IPS-11a (cell line): Measurements from ENCODE around the gene NFIX.

Source experiments
- H3K4me3 ChIP-seq: one replicate; pipeline ENCODE4 v1.5.1; 2013; ENCODE audit warnings: low read depth, low read length, control low read depth

The NFIX gene

DNA sequence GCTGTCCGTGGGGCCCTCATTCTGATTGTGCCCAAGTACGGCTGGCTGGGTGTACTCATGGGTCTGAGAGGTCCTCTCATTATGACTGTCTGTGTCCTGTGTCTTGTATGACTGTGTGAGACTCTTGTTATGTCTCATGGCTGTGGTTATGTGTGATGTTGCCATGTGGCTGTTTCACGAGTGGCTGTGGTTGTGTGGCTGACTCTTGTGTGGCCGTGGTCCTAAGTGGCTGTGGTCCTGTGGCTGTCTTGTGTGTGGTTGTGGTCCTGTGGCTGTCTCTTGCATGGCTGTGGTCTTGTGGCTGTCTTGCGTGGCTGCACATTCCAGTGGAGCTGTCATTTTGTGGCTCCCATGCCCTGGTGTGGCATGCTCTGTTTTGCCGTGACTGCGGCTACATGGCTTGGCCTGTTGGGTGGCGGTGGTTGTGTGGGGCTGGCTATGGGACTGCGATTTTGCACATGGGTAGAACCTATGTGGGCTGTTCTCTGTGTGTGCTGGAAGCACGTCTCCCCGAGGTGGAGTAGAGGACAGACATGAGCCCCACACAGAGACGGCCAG lies 104.8 kb downstream of the NFIX start:
- H3K4me3 ChIP-seq: no peak overlapping the region

DNA sequence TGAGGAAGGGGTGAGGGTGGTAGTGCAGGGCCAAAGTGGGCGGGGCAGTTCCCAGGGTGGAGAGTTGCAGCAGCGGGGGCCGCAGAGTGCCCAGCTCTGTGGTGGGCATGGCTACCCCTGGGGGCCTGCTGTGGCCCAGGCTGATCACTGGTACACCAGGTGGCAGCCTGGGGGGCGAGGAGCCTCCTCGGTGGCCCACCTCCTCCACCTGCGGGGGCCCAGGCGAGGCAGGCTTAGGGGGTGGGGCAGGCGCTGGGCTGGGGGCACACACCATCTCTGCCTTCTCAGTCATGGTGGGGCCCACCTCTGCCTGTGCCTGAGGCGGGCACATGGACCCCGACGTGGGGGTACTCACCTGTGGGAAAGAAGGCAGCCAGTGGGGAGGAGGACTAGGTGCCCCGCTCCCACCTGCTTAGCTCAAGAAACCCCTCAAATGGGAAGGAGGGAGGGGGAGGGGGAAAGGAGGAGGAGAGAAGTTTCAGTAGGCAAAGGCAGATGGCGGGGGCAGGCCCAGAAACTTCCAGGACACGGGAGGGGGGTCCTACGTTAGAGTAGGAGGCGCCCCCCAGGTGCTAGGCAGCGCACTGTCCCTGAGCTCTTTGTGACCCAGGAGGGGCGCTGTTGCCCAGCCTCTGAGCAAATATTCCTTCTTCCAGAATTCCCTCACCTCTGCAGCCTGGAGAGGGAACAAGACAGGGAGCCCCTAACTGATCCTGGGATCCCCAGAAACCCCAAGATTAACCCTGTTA lies 105.7 kb downstream of the NFIX start:
- no peak overlapping the region for H3K4me3 ChIP-seq

DNA sequence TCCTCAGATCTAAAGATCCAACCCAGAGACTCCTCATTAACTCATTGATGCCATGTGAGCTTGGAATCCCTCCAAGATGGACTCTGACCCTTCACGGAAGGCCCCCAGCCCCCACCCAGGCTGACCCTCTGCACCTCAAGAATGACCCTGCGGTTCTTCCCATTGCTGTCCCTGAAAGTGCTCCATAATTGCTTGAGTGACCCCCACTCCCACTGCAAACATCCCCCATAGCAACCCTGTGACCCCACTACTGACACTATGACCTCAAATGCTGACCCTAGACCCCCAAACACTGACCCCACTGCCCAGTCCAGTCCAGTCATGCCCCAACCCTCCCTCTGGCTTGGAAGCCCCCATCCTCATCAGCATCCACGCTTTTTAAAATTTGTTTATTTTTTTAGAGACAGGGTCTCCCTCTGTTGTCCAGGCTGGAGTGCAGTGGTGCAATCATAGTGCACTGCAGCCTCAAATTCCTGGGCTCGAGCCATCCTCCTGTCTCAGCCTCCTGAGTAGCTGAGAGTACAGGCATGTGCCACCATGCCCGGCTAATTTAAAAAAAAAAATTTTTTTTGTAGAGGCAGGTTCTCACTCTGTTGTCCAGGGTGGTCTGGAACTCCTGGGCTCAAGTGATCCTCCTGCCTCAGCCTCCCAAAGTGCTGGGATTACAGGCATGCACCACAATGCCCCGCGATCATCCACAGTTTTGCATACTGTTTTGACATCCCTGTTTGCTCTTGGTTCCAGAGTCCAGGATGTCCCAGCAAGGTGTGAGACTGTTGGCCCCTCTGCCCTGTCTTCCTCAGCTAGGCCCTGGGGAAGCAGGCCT lies 106.5 kb downstream of the NFIX start:
- no peak overlapping the region for H3K4me3 ChIP-seq

DNA sequence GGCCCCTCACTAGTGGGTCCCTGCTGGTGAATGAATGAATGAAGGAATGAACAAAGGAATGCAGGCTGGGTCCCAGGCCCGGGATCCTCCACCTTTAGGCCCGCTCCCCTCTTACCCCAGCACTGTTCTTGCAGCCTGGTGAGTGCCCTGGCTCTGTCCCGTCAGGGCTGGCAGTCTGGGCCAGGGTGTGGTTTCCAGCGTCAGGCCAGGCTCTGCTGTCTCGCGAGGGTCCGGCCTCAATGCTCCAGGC lies 107.1 kb downstream of the NFIX start:
- no peak overlapping the region for H3K4me3 ChIP-seq

DNA sequence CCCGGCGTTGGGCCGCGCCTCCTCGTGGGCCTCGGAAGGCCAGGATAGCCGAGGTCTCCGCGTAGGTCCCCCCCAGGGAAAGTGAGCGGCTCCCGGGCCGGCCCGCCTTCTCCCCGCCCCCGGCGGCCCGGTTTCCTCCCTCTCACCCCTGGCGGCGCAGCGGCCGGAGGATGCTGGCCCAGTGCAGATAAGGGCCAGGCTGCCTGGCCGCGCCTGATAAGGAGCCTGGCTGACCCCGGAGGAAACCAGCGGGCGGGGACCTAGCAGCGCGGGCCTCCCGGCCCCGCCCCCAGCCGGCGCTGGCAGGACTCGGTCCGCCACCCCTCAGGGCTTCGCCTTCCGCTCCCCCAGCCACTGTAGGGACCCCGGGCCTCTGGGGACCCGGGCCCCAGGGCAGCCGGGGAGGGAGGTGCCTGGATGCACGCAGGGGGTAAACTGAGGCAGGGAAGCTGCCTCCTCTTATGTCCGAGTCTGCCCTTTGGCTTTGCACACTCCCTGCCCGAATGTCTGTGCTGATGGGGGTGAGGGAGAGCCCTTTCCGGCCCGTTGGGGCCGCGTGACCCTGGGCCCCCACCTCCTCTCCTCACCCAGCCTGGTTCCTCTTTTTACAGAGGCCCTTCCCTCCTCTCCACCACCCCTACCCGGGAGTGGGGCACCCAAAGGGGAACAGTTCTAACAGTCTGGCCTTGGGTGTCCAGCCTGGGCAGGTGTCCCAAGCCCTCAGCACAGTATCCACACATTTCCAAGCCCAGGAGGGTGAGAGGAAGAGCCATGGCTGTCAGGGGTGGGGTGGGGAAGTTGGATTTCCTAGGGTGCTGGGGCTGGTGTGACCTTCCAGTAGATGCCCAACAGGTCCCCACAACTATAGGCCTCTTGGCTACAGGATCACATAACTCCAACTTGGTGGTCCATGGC lies 107.6 kb downstream of the NFIX start, which contains the start of gene LYL1:
TSS of gene LYL1 (minus strand) at position 193 of the 915 bp plus-strand sequence. CDS start 1,687 bp downstream, outside the sequence.
- no peak within 1 kb of the TSS for H3K4me3 ChIP-seq

DNA sequence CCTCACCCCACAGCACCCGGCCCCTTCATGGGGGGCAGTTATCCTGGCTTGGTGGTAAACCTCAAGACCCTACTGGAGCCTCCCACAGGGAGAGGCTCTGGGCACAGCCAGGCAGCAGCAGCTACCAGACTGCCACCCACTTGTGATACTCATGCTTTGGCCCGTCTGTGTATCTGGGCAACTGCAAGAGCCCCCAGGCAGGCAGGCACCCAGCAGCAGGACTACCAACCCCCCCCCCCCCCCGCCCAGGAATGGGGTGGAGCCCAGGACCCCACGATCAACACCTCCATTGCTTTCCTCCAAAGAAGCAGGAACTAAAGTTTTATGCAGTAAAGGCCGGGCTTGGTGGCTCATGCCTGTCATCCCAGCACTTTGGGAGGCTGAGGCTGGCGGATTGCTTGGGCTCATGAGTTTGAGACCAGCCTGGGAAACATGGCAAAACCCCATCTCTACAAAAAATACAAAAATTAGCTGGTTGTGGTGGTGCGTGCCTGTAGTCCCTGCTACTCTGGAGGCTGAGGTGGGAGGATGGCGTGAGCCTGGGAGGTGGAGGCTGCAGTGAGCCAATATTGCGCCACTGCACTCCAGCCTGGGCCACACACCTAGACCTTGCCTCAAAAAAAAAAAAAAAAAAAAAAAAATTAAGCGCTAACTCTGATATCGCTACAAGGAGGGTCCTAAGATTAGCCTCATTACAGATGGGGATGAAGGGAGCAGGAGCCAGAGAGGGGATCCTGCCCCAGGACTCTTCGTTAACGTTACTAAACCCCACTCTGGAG lies 108.5 kb downstream of the NFIX start:
- no peak overlapping the region for H3K4me3 ChIP-seq

DNA sequence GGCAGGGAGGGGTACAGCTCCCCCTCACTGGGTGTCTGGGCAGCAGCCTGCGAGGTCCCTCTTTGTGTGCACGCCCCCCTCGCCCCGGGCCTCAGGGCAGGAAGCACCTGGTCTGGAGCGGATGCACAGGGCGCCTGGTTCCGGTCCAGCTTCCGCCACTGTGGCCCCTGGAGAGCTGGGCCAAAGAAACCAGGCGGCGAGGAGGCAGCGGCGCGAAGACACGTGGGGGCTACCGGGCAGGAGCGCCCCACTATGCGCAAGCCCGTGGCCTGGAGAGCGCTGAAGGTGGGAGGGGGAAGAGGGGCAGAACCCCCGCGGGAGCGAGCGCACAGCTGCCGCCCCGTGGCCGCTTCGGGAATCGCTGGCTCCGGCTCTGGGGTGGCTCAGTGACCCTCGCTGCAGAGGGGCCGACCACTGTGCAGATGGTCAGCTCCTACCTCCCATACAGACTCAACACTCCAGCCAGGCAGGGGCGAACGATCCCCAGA lies 109.1 kb downstream of the NFIX start:
- no peak overlapping the region for H3K4me3 ChIP-seq

DNA sequence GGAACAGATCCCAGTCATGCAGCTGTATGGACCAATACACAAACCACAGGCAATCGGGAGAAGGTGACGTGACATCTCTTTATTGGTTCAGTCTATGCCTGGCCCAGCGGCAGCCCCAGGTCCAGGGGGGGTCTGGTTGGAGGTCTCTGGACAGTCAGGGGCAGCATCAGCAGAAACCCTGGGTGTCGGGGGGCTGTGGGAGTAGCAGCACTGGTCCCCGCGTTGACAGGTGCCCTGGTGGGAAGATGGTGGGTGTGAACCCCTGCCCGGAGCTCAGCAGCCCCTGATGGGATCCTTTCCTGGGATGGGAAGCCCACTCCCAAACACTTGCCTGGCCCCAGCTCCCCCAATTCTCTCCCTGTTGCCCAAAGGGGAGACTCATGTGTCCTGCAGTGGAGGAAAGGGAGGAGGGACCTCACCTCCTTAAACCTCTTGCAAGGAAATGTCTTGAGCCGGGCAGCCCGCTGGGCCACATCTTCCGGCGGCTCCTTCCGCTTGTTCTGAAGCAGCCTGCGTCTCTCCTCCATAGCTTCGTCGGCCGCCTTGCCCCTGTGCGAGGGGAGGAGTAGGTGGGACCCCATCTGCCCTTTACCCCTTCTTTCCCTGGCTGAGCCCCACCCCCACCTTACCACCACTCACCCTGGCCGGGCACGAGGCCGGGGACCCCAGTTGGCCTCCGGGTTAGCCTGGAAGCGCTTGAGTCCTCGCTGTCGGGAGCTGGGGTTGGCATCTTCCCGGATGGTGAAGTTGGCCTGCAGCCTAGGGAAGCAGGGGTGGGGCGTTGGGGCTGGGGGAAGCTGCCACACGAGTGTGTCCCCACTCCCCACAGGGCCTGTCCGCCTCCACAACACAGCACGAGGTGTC lies 109.8 kb downstream of the NFIX start:
- no peak overlapping the region for H3K4me3 ChIP-seq

DNA sequence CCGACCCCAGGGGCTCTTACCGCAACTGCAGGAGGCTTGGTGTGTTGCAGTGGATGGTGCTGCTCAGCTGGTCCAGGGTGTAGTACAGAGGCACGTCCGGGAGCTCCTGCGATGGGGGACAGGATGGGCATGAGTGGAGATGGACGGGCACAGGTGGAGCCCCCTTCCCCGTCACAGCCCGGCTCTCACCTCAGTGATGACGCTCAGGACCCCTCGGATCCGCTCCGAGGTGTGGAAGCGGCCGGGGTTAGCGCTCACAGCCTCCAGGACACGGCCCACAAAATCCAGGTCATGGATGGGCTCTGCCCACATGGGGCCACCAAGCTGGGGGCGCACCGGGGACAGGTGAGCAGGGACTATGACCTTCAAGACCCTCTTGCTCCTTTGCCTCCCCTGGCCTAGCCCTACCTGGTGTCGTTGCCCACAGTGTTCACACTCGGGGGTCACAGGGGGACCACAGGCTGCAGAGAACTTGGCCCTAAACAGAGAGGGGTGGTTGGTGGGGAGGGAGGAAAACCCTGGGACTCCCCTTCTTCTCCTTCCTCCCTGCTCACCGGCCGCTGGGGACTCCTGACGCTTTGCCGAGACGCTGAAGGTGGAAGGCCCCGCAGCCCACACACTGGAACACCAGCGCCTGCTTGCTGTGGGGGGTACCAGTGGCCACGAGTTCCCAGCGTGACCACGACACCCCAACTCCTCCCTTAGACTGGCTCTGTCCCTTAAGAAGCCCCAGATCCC lies 114.3 kb downstream of the NFIX start:
- no peak overlapping the region for H3K4me3 ChIP-seq

DNA sequence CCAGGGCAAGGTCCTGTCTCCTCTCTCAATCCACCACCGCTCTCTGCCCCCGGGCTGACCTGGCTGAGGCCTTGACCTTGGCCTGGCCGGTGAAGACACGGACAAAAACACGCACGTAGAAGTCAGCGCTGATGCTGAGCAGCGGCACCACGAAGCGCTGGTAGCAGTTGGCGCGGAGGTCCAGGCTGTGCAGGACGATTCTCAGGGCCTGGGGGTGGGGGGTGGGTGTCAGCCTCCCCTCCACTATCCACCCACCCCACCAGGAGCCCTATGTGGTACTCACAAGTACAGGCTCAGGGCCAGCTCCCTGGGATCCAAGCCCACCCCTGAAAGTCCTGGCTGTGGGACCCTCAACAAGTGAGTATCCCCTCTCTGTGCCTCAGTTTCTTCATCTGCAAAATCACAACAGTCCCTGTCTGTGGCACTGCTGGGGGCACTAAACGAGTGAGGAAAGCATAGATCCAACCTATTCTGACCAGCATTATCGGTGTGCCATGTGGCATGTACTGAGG lies 114.9 kb downstream of the NFIX start:
- no peak overlapping the region for H3K4me3 ChIP-seq

DNA sequence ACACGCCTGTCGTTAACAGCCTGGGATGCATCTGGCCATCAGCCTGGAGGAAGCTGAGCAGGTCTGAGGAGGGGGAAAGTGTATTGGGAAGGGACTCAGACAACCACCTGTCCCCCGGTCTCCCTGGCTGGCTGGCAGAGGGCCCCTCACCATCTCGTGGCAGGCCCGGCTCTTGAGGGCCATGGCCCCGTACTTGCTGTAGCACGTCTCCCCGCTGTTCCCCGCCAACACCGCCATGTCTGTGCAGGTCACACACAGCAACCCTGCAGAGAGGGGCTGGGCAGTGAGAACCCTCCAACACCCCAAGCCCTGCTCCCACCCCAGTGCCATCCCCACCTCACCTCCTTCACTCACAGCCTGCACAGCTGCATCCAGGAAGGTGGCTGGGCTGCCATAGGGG lies 117.3 kb downstream of the NFIX start:
- H3K4me3 ChIP-seq: no peak overlapping the region

DNA sequence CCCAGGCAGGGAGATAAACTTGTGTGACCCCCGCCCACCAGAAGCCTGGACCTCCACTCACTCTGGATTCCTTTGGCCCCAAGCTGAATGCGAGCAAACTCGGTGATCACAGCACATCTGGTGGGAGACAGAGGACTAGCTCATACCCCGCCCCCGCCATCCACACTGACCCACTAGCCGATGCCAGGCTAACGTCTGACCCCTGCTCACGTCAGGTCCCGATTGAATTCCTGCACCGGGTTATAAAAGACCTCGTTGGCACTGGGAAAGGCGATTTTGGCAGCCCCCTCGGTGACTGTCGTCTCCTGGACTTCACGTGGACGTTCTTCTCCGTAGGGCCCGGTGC lies 120.6 kb downstream of the NFIX start:
- H3K4me3 ChIP-seq: peak overlapping the region; percentile 96

DNA sequence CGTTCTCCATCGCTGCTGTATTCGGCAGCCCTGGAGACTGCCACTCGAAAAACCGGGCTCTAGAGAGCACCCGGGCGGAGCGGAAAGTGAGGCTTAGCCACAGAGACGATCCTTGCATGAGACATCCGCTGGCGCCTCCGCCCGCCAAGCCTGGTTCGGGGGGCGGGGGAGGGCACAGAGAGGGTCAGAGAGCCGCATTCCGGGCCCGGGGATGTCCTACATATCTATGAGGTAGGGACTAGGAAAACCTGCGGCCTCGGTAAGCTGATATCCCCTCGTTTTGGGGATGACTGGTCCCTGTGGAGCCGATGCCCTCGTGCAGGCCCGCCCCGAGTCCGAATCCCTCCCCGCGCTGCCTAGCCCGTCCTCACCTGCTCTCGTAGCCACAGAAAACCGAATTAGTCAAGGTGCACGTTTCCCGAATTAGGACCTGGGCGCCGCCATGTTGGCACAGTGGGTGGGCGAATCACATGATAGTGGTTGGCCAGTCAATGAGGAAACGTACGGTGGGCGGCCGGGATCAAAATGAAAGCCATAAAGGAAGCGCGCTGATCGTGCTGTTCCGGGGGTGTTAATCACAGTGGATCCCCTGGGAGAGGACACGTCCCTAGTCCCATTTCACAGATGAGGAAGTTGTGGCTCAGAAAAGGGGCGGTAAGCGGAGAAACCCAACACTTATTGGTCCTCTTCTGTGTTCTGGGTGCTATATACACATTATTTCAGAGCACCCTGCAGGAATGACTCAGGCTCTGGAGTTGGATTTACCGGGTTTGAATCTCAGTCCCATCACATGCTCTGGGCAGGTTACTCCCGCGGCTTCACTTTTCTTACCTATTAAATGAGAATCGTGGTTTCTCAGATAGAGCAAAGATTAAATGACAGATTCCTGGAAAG lies 121.3 kb downstream of the NFIX start, which contains the start of gene TRMT1:
TSS of gene TRMT1 (minus strand) at position 459 of the 894 bp plus-strand sequence. CDS start at position 118, 341 bp downstream.
- peak within 1 kb of the TSS; percentile 96 for H3K4me3 ChIP-seq

DNA sequence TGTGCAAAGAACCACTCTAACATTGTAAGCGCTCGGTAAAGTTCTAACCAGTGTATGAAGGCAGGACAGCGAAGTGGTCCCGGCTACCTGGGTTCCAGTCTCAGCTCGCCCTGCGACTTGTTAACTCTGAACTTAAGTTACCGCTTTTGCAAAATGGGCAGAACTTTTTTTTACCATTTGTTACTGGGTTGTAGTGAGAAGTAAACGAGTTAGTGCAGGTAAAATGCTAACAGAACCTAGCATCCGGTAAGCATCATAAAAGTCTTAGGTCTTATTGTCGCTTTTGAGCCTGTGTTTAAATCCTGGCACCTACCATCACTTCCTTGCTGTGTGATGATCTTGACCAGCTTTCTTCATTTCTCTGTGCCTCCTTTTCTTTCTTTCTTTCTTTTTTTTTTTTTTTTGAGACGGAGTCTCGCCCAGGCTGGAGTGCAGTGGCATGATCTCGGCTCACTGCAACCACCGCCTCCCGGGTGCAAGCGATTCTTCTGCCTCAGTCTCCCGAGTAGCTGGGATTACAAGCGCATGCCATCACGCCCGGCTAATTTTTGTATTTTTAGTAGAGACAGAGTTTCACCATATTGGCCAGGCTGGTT lies 122.0 kb downstream of the NFIX start:
- peak overlapping the region; percentile 96 for H3K4me3 ChIP-seq

DNA sequence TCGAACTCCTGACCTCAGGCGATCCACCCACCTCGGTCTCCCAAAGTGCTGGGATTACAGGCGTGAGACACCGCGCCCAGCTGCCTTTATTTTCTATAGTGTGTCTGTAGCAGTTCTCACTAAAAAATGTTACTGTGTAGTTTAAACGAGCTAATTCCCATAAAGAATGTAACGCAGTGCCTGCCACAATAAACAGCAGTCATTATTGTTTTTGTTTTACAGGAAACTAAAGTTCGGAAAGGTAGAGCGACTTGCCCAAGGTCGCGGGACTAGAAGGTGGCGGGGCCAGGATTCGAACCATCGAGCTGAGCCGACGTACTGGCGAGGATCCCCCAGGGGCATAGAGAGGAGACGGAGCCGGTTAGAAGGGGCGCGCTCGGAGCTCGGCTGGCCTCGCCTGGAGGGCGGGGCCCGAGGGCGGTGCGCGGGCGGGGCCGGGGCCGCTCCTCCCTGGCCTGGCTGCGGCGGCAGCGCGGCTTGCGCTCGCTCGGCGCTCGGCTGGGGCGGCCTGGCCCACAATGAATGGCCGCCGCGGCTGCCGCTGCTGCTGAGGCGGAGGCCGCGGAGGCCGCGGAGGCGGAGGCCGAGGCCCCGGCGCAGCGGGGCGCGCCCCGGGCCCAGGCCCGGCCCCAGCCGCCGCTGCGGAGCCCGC lies 122.6 kb downstream of the NFIX start, which contains the start of gene NACC1:
TSS of gene NACC1 (plus strand) at position 493 of the 652 bp plus-strand sequence. CDS start 16,944 bp downstream, outside the sequence.
- H3K4me3 ChIP-seq: peak within 1 kb of the TSS; percentile 96
